Measurements from ENCODE around the gene CYP11A1.

CYP11A1 gene

GRCh38 chr15:74300057-74300795 lies 67.2 kb downstream of the CYP11A1 start:
- DNase-seq: no peak

DNA sequence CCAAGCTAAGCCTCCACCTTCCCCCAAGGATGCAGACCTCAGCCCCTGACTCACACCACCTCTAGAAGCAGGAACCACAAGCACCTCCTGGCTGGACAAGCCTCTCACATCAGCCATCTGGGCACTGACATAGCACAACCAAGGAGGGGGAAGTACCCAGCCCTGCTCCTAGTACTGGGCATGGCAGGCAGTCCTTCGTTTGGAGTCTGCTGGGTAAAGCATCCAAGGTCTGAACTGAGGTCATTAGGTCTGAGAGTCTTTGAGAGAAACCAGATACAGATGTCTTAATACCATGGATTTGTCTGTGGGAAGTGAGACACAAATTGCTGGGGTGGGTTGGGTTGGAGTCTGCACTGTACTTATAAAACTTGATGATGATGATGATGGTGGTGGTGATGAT lies 69.6 kb downstream of the CYP11A1 start:
- no peak for DNase-seq

GRCh38 chr15:74295800-74296199 lies 71.6 kb downstream of the CYP11A1 start:
- DNase-seq: no peak

GRCh38 chr15:74294010-74294409 lies 73.4 kb downstream of the CYP11A1 start:
- DNase-seq: no peak

- no peak for DNase-seq
Measured at GRCh38 chr15:74293021-74293810, 74.2 kb downstream of the CYP11A1 start.

DNA sequence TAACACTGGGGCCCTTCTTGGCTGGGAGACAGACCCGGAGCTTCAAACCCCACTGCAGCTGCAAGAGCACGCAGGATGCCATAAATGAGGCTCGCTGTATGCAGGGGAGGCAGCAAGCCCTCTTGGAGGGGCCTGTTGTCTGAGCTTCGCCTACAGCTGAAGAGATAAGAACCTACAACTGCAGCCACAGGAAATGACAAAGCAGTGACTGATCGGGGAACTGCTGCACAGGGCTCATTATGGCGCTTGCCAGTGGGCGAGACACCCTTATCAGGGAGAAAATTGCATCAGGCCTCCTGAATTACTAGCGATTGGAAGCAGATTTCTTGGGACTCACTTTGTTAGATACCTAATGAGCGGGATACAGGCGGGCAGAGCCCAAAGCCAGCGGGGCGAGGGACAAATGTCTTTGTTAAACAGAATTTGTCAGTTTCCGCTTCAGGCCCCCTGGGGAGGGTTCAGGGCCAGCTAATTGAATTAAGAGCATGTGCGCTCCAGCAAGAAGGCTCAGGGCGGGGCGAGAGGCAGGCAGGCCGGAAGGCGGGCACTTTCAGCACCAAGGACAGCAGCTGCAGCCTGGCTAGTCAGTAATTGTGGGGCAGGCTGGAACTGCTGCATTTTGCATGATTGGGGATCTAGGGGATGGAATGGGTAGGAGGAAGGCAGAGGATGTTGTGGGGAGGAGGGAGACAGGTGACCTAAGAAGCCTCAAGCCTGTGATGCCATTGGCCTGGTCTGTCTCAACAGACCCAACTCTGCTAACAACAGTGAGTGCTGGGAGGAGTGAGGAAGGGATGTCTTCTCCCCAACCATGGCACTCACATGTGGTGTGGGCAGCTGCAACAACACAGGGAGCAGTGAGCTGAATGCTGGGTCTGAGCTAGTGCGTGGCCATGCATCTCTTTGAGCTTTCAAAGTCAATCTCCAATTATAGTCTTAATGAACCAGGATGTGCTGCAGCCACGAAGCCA lies 76.1 kb downstream of the CYP11A1 start:
- DNase-seq: peak; percentile 77

- no peak for DNase-seq
Measured at GRCh38 chr15:74290645-74291044, 76.8 kb downstream of the CYP11A1 start.

DNA sequence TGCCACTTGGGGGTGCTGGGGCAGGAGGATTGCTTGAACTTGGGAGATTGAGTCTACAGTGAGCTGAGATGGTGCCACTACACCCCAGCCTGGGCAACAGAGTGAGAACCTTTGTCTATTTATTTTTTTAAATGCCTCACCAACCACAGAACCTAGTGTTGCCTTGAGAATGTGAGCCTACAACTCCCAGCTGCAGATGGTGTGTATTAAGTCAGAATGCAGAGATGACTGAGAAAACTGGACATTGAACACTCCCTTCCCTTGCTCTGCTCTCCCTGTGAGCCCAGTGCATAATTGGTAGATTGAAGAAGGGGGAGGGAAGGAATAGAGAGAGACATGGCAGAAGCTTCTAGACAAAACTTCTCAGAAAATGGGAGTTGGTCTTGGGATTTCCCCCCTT lies 77.8 kb downstream of the CYP11A1 start:
- DNase-seq: no peak
